Epidermal melanocyte (primary cell): ENCODE results near the gene KAT6B.

Experiments used
- DNase-seq: peaks from one replicate; pipeline ENCODE4 v3.0.0; 2011; ENCODE audit warnings: low spot score; ENCODE audit not compliant: insufficient read length

The KAT6B gene

DNA sequence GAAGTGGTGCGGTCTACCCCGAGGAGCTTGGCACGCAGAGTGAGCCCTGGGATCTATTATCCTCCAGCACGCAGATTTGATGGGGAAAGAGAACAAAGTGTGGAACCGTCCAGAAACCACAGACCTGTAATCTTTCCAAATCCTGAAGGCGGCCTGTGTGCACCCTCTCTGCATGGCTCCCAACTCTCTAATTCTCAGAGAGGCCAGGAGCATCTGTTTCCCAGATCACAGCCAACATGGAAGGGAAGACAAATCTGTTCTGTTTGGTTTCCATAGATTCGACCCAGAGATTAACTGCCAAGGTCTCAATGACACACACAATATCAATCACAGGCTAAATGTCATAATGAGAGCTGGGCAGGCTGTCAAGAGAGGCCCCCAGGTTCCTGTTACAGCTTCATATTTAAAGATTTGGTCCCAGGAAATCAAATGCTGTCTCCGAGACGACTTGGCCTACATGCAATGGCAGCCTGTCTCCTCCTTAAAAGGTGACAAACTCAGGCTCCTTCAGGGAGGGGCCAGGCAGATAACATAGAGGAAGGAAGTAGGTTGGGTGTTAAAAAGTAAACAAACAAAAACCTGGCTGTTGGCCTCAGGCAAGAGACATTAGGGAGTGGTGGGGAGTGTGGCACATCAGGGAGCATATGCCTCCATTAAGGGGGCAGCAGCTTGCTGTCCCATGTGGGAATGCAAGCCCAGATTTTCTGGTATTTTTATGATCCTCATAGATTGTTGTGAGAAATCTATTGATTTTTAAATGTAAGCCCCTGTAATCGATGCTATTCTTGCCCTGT is 236.3 kb downstream of the KAT6B start:
- DNase-seq, result peak; percentile 64

DNA sequence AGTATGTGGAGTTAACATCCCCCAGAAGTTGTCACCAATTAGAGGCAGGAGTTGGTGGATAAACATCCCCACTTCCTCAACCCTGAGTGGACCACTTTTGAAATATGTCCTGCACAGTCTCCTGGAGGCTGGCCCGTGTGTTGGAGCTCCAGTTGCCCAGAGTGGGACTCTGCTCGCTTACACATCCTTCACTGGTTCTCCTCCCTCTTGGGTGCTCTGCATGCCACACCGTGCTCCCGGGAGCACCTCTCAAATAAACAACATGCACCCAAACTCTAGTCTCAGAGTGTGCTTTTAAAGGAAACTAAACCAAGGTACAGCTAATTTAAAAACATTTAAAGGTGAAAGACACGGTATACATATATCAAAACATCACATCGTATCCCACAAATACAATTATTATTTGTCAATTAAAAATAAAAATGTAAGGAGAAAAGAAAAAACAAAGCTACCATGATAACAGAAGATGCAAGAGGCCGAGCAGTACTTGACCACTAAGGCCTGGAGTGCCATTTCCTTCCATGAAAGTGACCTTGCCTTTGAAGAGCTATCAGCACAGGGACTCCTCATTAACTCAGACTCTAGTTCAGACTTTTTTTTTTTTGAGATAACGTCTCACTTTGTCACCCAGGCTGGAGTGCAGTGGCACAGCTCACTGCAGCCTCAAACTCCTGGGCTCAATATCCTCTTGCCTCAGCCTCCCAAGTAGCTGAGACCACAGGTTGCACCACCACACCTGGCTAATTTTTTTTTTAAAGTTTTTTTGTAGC is 237.2 kb downstream of the KAT6B start:
- no peak for DNase-seq

DNA sequence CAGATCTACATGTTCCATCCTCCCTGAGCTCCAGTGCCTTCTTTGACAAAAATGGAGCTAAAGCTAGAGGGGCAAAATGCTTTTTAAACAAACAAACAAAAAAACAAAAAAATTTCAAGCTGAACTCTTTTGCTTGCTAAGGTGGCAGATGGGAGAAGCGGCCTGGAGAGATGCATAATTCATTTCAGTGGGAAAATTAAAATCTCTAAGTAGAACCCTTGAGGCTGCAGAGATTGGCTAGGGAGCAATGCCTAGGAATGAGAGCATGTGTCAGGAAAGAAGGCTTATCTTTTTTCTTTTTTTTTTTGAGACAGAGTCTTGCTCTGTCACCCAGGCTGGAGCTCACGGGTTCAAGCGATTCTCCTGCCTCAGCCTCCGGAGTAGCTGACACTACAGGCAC is 238.7 kb downstream of the KAT6B start:
- no peak for DNase-seq

DNA sequence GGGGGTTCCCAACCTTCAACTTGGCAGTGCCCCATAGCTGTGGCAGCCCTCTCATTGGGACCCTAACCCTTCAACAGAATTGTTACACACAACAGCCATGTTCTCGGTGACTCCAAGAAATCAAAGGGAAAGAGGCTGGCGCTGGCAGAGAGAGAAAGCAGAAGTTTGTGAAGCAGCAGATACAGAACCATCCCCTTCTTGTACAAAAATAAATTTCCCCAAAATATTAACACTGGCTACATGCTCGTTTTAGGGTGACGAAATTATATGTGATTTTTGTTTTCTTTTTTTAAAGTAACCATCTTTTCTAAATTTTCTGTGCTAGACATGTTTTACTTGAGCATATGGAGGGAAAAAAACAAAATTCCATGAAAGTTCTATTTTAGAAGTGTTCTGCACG is 239.9 kb downstream of the KAT6B start:
- DNase-seq, result no peak

DNA sequence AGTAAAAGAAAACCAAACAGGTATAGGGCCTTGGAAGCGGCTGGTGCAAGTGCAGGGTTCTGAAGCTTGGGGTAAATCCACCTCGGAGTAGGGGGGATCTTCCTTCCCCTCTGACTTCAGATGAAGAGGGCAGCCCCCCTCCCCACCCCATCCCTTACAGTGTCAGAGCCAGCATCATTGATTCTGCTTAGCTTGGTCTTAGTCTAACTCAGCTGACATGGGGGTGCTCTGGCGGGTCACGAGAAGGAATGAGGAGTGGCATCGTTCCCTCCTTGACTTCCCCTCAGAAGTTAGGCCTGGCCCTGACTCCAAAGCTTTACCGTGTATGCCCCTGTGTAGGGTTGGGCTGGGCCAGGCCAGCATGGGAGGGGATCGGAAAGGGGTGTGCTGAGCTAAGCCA is 240.9 kb downstream of the KAT6B start:
- DNase-seq, result no peak

DNA sequence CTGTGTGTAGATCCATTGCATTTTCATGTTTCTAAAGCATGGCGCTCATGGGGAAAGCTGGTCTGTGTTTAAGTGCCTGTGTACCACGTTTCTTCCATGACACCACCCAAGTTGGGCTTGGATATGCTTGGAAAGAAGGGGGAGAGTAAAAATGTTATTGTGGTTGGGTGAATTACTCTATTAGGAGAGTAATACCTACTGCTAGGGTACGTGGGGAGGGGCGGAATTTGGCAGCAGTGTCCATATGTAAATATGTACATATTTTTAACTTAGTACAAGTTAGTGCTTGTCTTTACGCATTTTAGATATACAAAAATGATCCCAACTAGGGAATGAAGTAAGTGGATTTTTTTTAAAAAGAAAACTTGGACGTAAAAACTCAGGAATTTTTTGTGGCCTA is 242.1 kb downstream of the KAT6B start:
- DNase-seq, result no peak

DNA sequence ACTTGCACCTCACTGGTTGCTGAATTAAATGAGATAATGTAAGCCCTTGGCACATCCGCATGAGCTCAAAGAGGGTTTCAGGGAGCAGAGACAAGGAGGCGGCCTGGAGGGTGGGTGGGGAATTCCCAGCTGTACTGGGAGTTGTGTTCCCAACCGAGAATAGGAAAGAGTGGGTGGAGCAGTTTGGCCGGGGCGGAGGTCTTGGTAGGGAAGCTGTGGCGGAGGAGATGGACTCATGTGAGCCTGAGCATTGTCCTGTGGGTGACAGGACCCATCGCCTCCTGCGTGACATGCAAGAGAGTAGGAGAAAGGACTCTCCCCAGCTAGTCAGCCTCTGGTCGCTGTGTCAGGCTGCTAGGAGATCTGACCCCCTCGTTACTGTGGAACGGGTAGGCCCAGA is 244.1 kb downstream of the KAT6B start:
- no peak for DNase-seq

DNA sequence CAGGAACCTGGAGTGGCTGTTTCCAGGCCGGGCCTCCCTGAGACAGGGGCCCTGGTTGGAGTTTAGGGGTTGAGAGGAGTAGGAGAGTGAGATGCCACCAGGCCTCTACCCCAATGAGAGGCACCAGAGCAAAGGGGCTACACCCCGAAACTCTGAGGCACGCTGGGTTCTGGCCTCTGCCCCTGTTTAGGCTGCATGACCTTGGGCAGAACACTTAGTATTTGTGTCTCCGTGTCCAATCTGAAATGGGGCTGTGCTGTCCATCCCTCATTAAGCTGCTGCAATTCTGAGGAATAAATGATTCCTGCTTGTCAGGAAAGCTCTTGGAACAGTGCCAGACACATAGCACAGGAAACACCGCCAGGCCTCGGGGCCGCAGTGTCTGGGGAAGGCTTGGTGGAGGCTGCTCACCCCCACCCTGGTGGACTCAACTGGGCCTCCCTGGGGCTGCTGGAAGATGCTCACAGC is 244.6 kb downstream of the KAT6B start:
- DNase-seq, result no peak

DNA sequence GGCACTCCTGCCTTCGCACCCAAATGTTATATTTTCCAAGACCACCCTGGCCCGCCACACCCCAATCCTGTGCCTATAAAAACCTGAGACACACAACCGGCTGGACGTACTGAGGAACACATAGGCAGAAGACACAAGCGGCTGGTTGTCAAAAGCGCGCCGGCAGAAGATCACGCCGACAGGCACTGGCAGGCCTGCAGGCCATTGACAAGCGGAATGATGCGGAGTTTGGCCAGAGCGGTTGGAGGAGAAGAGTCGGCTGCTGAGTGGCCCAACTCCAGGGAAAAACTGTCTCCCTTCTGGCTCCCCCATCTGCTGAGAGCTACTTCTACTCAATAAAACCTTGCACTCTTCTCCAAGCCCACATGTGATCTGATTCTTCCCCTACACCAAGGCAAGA is 245.4 kb downstream of the KAT6B start:
- DNase-seq, result no peak

DNA sequence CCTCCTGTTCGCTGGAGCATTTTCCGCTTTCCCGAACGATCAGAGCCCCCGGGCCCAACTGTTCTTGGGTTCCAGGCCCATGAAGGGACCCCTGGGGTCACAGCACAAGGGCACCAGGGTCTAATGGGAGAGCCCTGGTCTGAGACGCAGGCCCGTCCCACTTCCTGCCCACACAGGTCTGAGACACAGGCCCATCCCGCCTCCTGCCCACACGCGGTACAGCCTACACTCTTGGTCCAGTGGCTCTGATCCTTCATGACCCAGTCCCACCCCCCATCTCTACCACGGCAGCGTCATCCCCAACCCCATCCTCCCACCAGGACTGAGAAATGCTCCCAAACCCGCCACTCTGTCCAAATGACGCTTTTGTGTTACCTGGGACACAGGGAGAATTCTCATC is 246.3 kb downstream of the KAT6B start:
- DNase-seq, result no peak

DNA sequence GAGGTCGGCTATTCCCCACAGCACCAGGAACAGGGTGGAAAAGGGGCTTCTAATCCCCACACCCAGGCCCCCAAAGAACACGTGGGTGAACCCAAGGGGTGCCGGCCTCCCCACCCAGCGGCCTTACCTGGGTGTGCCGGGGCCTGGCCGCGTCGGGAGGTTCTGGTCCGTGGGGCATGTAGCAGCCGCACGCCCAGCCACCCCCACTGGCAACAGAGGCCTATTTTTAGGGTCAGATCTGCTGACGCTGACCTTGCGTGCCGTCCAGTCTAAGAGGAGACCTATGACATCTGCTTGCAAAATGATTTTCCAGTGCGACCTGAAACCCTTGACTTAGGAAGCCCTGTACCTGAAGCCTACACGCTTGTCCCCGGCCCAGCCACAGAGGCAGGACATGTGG is 247.0 kb downstream of the KAT6B start:
- no peak for DNase-seq

DNA sequence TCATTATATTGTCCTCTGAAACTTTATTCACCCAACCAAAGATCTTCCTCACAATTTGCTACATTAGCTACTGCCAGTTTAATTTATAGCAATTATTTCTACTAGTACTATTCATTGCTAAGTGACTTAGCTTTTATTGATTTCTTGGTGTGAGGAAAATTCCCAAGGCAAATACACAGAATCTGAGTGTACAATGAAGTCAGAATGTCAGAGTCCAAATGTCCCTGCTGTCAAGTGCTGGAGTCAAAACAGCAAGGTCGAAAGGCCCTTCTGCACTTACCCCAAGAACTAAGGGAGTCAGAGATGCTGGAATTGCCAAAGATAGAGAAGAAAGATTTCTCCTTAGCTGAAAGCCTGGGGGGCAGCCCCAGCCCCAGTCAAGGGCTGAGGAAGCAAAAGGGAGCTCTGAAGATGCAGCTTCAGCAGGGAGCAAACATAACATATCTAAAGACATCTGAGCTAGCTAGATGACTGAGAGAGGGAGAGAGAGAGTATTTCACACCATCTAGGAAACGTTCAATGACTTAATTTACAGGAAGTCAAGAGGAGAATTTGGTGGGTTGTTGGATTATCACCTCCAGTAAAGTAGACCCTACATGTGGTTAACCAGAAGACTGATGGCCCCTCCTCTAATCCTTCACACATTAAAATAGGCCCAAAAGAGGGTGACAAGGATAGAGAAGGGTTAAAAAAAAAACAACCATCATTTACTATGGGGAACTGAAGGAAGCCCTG is 248.5 kb downstream of the KAT6B start:
- no peak for DNase-seq

DNA sequence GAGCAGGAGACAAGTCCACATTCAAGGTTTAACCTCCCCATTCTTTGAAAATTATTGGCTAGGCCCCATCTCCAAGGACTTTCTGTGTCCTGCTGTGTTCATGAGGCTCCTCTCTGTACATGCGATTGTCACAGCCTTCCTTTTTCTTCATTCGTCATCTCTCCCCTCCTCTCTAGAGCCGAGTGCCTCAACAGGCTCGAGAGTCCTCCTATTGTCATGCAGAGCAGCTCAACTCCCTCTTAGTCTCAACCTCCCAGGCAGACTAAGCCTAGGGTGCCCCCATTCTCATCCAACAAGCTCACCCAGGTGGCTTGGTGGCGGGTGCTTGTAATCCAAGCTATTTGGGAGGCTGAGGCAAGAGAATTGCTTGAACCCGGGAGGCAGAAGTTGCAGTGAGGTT is 249.9 kb downstream of the KAT6B start:
- DNase-seq, result no peak

DNA sequence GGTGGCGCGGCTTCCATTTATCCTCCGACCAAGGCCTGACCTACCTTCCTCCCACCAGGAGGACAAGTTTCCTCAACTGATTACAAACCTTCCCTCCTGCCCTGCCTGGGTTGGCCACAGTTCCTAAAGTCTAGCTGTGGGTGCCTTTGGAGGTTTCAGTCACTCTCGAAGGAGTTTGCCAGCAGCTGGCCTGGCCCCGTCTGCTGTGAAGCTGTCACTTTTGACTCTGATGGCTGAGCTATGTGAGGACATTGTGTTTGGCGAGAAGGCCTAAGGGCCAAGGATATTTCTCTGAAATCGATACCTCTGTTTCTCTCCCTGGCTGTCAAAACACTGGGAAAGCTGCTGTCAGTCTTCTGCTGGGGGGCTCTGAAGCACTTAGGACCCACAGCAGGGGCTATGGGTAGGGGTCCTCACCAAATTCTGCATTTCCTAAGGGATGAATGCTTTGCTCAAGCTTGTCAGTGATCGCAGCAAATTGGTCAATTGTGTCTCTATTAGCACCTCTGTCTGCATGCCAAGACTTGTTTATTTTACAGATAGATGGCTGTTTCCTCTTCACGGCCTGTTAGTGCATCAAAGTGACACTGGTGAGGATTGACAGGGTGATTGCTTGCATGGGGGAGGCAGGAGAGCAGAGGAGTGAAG is 253.2 kb downstream of the KAT6B start:
- no peak for DNase-seq

DNA sequence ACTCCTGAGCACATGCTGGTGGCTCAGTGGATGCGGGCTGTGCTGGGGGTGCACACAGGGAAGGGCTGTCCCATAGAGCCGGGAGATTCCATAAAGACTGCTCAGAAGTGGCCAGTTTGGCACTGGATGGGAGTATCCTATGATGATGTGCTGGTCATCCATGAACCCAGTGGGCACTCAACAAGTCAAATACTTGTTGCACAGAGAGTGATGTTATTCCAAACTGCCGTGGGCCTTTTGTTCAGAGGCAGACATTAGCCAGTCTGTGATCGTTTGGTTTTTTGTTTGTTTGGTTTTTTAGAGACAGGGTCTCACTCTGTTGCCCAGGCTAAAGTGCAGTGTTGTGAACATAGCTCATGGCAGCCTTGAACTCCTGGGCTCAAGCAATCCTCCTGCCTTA is 254.2 kb downstream of the KAT6B start:
- DNase-seq, result no peak

DNA sequence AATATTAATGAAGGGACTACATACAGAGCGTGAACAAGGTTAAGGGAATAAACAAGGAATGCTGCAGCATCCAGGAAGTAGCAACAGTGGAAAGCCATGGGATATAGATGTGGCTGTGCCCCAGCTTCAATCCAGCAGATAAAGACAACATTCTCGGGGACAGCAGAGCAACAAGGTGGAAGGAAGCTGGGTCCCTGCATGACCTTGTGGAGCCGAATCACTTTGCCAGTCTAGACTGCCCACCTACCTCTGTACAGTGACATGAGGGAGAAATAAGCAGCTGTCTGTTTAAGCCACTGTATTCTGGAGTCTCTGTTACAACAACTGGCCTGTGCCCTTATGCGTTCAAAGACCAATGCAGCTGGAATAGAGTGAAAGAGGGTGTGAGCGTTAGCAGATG is 255.0 kb downstream of the KAT6B start:
- no peak for DNase-seq
